ENCODE results near the gene GMPR2. TPM values are rescaled to one million over a fixed set of nuclear protein-coding genes. Genes with fewer than 3 reads are reported as not detected.

The GMPR2 gene
- total RNA-seq, 1 experiment from 2014 or later = 76.9 TPM

DNA sequence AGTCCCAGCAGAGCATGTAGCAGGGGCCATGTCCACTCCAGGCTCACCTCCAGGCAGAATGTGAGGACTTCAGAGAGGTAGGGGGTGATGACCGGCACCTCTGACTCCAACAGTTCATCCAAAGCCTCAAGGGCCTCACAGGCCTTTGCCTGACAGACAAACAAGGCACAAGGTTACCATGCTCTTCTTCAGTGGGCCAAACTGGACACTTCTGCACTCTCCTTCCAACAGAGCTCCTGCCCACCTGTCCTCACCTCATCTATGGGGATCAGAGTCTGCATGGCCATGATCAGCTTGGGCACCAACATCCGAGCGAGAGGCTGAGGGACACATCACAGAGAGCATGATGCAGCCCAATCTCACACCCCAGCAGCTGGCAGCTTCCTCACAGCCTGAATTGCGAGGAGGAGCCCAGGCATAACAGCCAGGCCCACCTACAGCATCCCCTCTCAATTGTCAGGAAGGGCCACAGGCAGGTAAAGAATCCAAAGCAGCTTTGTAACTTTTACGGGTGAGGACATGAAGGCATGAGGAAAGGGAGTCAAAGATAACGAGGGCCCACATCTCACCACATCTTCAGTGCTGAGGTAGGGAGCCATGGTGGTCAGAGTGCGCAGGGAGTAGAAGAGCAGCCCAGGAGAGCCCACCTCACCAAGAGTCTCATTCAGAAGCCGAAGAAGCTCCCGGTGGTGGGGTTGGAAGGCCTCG is 45.7 kb upstream of the GMPR2 start:
- H3K4me1 ChIP-seq = no peaks in the 10 kb centered on the region
- intact Hi-C loops (cut with micrococcal nuclease; ENCODE audit: unreplicated experiment) = no loop called here
- Mint-ChIP-seq H3K4me1 (ENCODE audit: low read depth, unreplicated experiment) (peaks cover 14% of the 10 kb centered on the region), H3K27me3 (ENCODE audit: insufficient read depth, unreplicated experiment) (no peaks in the 10 kb centered on the region), H3K27ac (ENCODE audit: unreplicated experiment) (no peak overlapping the region), H3K9me3 (ENCODE audit: unreplicated experiment) (no peaks in the 10 kb centered on the region), H3K4me3 (ENCODE audit: unreplicated experiment) (peak overlapping the region; percentile 92), H3K36me3 (ENCODE audit: insufficient read depth, unreplicated experiment) (peaks cover 68% of the 10 kb centered on the region)
- TF ChIP-seq, protein P1, sequence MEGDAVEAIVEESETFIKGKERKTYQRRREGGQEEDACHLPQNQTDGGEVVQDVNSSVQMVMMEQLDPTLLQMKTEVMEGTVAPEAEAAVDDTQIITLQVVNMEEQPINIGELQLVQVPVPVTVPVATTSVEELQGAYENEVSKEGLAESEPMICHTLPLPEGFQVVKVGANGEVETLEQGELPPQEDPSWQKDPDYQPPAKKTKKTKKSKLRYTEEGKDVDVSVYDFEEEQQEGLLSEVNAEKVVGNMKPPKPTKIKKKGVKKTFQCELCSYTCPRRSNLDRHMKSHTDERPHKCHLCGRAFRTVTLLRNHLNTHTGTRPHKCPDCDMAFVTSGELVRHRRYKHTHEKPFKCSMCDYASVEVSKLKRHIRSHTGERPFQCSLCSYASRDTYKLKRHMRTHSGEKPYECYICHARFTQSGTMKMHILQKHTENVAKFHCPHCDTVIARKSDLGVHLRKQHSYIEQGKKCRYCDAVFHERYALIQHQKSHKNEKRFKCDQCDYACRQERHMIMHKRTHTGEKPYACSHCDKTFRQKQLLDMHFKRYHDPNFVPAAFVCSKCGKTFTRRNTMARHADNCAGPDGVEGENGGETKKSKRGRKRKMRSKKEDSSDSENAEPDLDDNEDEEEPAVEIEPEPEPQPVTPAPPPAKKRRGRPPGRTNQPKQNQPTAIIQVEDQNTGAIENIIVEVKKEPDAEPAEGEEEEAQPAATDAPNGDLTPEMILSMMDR (IDR thresholded peaks at IDR 0.05; ENCODE audit: insufficient read depth in 1 of 2, low read depth in 1 of 2, low read length in 1 of 2, severe bottlenecking in 1 of 2, unreplicated experiment in 1 of 2) = no peak
- no peak for DNase-seq
- ChIA-PET POLR2A (no interaction called here), CTCF (interaction anchor here (0.6 kb wide), 1 partner anchor 26 kb away, joined by 3 read pairs; the partner anchor contains the start of gene IRF9)
- H3K27me3 ChIP-seq (replicated peaks; ENCODE audit: control insufficient read depth, insufficient read depth, low read length) = no peaks in the 10 kb centered on the region
- no peaks in the 10 kb centered on the region for H3K9me3 ChIP-seq
- BruUV-seq (replicated peaks) = no TSS peak
- peaks cover 3% of the 10 kb centered on the region for H3K36me3 ChIP-seq (ENCODE audit: control insufficient read depth, insufficient read depth, low read length)
- no peak overlapping the region for H3K4me3 ChIP-seq (ENCODE audit: low read depth, low read length)

DNA sequence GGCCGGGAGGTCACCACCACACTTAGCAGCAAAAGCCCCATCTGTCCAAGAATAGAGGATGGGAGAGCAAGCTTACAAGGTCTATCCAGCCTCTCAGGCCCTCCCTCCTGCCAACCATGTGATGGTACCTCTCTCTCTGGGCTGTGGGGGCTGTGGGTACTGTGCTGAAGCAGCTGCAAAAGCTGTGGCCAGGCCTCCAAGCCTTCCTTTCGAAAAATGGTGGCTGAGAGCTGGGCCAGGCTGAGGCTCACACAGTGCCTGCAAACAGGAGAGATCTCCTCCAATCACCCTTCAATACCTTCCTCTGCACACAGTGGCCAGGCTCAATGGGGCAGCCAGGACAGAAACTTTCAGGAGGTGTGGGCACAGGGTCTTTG is 45.2 kb upstream of the GMPR2 start:
- Mint-ChIP-seq H3K4me3 (ENCODE audit: unreplicated experiment) (peak overlapping the region; percentile 92), H3K36me3 (ENCODE audit: insufficient read depth, unreplicated experiment) (peaks cover 69% of the 10 kb centered on the region), H3K9me3 (ENCODE audit: unreplicated experiment) (no peaks in the 10 kb centered on the region), H3K27ac (ENCODE audit: unreplicated experiment) (no peak overlapping the region), H3K4me1 (ENCODE audit: low read depth, unreplicated experiment) (peaks cover 14% of the 10 kb centered on the region), H3K27me3 (ENCODE audit: insufficient read depth, unreplicated experiment) (no peaks in the 10 kb centered on the region)
- no TSS peak for BruUV-seq (replicated peaks)
- ChIA-PET CTCF (interaction anchor here (0.6 kb wide), 1 partner anchor 26 kb away, joined by 3 read pairs; the partner anchor contains the start of gene IRF9), POLR2A (no interaction called here)
- intact Hi-C loops (cut with micrococcal nuclease; ENCODE audit: unreplicated experiment) = no loop called here
- Histone ChIP-seq H3K4me1 (no peaks in the 10 kb centered on the region), H3K36me3 (ENCODE audit: control insufficient read depth, insufficient read depth, low read length) (peaks cover 3% of the 10 kb centered on the region), H3K4me3 (ENCODE audit: low read depth, low read length) (peak overlapping the region; percentile 63), H3K27me3 (replicated peaks; ENCODE audit: control insufficient read depth, insufficient read depth, low read length) (no peaks in the 10 kb centered on the region), H3K9me3 (no peaks in the 10 kb centered on the region)
- TF ChIP-seq, protein P1 (IDR thresholded peaks at IDR 0.05; ENCODE audit: insufficient read depth in 1 of 2, low read depth in 1 of 2, low read length in 1 of 2, severe bottlenecking in 1 of 2, unreplicated experiment in 1 of 2) = no peak
- DNase-seq = no peak

DNA sequence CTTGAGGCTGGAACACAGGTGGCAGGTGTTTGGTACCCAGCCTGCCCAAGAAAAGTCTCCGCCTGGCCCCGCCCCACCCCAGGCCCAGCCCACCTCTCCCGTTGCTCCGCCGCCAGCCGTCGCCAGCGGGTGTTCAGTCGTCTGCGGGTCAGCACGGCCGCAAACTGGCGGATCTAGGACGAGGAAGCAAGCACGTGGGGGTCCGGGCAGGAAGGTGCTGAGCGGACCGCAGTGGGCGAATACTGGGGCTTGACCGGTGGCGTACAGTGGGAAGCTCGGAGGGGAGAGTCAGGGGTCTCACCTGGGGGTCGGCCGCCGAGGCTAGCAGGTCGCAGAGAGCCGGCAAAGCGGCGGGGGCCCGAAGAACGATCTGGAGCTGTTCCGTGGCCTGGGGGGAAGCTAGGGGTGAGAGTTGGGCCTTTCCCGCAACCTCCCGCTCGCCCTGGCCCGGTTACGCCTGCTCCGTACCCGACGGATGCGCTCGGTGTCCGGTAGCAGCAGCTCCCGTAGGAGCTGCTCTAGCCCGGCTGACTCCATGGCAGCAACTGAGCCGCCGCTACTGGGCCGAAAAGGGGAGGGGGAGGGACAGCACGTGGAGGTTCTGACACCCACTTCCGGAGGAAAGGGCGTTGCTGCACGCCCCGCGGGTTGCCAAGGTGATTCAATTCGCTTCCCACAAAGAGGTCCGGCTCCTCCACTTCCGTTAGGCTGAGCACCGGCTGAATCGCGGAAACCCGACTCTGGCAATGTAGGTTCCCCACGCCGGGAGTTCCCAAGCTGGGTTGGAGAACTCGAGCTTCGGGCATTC is 44.3 kb upstream of the GMPR2 start, which contains the start of gene IPO4:
IPO4 (minus strand) TSS at position 566 of the 808 bp plus-strand sequence; CDS start at position 537, 29 bp downstream.
- H3K4me3 Mint-ChIP-seq (ENCODE audit: unreplicated experiment) = peak within 1 kb of the TSS; percentile 92
- no peaks in the 10 kb centered on the region for H3K9me3 ChIP-seq
- peak within 1 kb of the TSS; percentile 63 for H3K4me3 ChIP-seq (ENCODE audit: low read depth, low read length)
- H3K4me1 ChIP-seq = no peaks in the 10 kb centered on the region
- ChIA-PET CTCF (interaction anchor here (0.5 kb wide), 1 partner anchor 86 kb away, joined by 9 read pairs; no protein-coding TSS in a partner anchor), POLR2A (interaction anchor here (1.0 to 1.6 kb wide), 6 partner anchors 42 to 253 kb away, joined by 4 to 6 read pairs (median 5); partner anchors contain the start of genes DCAF11, EMC9, NRL and PCK2)
- H3K27me3 Mint-ChIP-seq (ENCODE audit: insufficient read depth, unreplicated experiment) = no peaks in the 10 kb centered on the region
- DNase-seq = peak; percentile 96 to 98
- TF ChIP-seq, protein P1 (IDR thresholded peaks at IDR 0.05; ENCODE audit: insufficient read depth in 1 of 2, low read depth in 1 of 2, low read length in 1 of 2, severe bottlenecking in 1 of 2, unreplicated experiment in 1 of 2) = no peak
- H3K27me3 ChIP-seq (replicated peaks; ENCODE audit: control insufficient read depth, insufficient read depth, low read length) = no peaks in the 10 kb centered on the region
- H3K27ac Mint-ChIP-seq (ENCODE audit: unreplicated experiment) = peak within 1 kb of the TSS; percentile 94
- peaks cover 3% of the 10 kb centered on the region for H3K36me3 ChIP-seq (ENCODE audit: control insufficient read depth, insufficient read depth, low read length)
- H3K36me3 Mint-ChIP-seq (ENCODE audit: insufficient read depth, unreplicated experiment) = peaks cover 66% of the 10 kb centered on the region
- peaks cover 14% of the 10 kb centered on the region for H3K4me1 Mint-ChIP-seq (ENCODE audit: low read depth, unreplicated experiment)
- no peaks in the 10 kb centered on the region for H3K9me3 Mint-ChIP-seq (ENCODE audit: unreplicated experiment)
- intact Hi-C loops (cut with micrococcal nuclease; ENCODE audit: unreplicated experiment) = loop anchor here (1.0 to 2.0 kb wide), 3 partner anchors 27 to 74 kb away; partner anchors contain the start of genes DCAF11, IRF9, NRL and PSME2
- BruUV-seq (replicated peaks) = no TSS peak

Data from Caco-2 (cell line).